ENCODE measurements around the gene AFMID.

Gene AFMID

DNA sequence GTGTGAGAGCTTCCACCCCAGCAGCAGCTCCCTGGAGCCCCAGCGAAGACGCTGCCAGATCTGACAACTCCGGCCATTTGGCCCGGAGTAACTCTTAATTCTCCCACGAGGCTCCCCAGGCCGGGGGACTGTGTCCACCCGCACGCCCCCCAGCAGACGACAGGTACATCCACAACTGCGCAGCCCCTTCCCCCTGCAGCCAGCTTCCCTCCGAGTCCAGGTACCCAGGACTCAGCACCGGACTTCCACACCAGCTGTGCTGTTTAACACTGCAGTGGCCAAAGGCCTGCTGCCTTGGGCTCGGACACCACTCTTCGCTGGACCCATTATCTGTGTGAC, 11.6 kb upstream of the AFMID start:
- TF ChIP-seq, protein P1, sequence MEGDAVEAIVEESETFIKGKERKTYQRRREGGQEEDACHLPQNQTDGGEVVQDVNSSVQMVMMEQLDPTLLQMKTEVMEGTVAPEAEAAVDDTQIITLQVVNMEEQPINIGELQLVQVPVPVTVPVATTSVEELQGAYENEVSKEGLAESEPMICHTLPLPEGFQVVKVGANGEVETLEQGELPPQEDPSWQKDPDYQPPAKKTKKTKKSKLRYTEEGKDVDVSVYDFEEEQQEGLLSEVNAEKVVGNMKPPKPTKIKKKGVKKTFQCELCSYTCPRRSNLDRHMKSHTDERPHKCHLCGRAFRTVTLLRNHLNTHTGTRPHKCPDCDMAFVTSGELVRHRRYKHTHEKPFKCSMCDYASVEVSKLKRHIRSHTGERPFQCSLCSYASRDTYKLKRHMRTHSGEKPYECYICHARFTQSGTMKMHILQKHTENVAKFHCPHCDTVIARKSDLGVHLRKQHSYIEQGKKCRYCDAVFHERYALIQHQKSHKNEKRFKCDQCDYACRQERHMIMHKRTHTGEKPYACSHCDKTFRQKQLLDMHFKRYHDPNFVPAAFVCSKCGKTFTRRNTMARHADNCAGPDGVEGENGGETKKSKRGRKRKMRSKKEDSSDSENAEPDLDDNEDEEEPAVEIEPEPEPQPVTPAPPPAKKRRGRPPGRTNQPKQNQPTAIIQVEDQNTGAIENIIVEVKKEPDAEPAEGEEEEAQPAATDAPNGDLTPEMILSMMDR (IDR thresholded peaks at IDR 0.05; ENCODE audit: low read depth, low read length, missing control alignments): no peak
- DNase-seq (ENCODE audit: low read depth): no peak
- no peak overlapping the region for H3K4me3 ChIP-seq (ENCODE audit: low read depth, low read length)

DNA sequence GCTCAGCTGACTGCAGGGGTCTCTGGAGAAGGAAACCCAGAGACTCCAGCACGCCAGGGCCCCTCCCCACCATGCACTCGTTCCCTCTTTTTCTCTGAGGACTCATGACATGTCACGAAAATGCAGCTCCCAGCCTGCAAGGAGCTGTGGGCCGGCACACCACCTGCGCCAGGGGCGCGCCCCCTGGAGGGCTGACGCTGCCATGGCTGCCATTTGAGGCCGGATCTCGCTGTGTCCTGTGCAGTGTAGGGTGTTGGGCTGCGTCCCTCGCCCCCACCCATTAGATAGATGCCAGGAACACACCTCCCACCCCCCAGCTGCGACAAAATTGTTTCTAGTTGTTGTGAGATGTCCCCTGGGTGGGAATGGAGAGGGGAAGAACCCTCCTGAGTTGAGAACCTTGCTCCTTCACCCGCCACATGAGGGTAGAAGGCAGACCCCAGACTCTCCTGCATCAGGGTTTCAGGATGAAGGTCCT, 10.6 kb upstream of the AFMID start:
- H3K4me3 ChIP-seq (ENCODE audit: low read depth, low read length): no peak overlapping the region
- TF ChIP-seq, protein P1 (IDR thresholded peaks at IDR 0.05; ENCODE audit: low read depth, low read length, missing control alignments): peak; percentile 98
- DNase-seq (ENCODE audit: low read depth): no peak

DNA sequence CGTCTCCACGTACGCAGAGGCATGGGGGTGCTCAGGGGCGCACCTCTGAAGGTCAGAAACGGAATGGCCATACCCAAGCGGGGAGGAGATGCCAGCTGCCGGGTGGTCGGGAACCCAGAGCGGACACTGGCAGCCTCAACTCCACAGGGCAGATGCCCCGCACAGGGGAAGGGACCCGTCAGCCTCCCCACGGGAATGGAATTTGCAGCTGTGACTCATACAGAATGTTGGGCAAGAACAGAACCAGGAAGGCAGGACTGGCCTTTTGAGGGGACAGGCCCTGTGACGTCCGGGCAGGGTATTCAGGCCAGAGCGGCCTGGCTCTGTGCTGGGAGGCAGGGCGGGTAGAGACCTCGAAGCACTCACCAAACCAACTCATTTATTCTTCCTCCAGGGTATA, 7.8 kb upstream of the AFMID start:
- TF ChIP-seq, protein P1 (IDR thresholded peaks at IDR 0.05; ENCODE audit: low read depth, low read length, missing control alignments): no peak
- no peak for DNase-seq (ENCODE audit: low read depth)
- no peak overlapping the region for H3K4me3 ChIP-seq (ENCODE audit: low read depth, low read length)

DNA sequence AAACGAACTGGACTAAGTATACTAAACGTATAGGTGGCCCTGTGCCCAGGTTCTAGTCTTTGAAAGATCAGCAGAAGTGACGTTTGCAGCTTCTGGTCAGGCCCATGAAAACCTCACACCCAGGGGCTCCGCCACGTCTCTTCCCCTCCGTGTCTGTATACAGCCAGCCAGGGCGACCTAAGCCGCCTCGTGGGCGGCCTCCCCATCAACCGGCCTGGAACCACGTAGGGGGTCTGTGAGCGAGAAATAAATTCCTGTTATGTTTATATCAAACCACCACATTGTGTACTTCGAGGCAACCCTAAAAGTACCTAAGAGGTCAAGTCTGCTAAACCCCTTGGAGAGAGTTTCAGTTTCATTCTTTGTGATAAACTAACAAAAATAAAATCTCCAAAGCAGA, 7.1 kb upstream of the AFMID start:
- TF ChIP-seq, protein P1 (IDR thresholded peaks at IDR 0.05; ENCODE audit: low read depth, low read length, missing control alignments): no peak
- H3K4me3 ChIP-seq (ENCODE audit: low read depth, low read length): no peak overlapping the region
- no peak for DNase-seq (ENCODE audit: low read depth)

DNA sequence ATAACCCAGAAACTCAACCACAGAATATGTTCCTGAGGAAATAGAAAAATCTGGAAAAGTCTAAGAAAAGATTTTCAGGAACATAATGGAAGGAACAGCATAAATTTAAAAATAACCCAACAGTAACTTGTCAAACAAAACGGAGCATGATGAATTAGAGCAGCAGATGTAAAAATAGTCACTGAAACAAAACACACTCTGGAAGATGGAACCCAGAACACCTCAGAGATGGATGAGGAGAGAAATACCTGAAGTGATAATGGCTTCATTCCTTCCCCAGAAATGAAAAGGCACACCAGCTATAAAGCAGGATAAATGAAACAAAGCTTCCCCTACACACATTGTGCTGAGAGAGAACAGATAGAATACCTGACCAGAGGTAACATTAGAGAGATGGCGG, 6.7 kb upstream of the AFMID start:
- TF ChIP-seq, protein P1 (IDR thresholded peaks at IDR 0.05; ENCODE audit: low read depth, low read length, missing control alignments): no peak
- no peak overlapping the region for H3K4me3 ChIP-seq (ENCODE audit: low read depth, low read length)
- DNase-seq (ENCODE audit: low read depth): no peak

DNA sequence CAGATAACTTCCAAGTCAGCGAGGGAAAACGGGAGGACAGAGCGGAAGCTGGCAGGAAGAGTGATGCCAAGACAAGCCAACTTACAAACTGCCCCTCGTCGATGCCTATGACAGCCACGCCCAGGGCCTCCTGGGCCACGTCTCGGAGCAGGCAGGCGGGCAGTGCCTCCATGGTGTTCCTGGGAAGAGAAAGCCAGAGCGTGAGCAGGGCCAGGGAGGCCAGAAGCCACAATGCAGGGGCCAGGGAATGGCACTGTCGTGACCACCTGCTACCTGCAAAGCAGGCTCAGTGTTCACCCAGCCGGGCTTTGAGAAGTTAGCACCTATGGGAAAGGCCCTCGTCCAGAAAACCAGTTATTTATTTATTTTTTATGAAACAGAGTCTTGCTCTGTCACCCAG, 4.7 kb upstream of the AFMID start:
- TF ChIP-seq, protein P1 (IDR thresholded peaks at IDR 0.05; ENCODE audit: low read depth, low read length, missing control alignments): no peak
- H3K4me3 ChIP-seq (ENCODE audit: low read depth, low read length): no peak overlapping the region
- DNase-seq (ENCODE audit: low read depth): no peak

DNA sequence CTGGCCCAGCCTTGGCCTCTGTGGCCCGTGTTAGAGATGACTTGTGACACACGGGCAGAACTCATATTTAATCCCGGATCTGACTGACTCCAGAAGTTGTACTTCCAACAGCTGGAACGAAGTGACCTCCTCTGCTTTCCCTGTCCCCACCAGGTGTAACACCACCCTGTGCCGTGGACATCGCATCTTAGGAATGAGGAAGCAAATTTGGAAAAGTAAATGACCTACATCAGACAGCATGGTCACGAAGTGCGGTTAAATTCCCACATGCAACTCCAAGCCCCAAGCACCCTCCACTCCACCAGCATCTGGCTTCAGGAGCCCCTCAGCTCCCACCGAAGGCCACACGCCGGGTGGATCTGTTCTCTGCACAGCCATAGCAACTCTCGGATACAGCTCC, 3.2 kb upstream of the AFMID start:
- no peak overlapping the region for H3K4me3 ChIP-seq (ENCODE audit: low read depth, low read length)
- TF ChIP-seq, protein P1 (IDR thresholded peaks at IDR 0.05; ENCODE audit: low read depth, low read length, missing control alignments): no peak
- DNase-seq (ENCODE audit: low read depth): no peak

Data from GM12864 (cell line).